Activated CD8-positive, alpha-beta memory T cell treated with anti-CD3 and anti-CD28 coated beads, Interleukin-2, amount 50 U/mL, for 1 hour (primary cell): Measurements from ENCODE around the gene PAX1.

Source experiments
- DNase-seq: peaks from one replicate; pipeline ENCODE4 v3.0.0-alpha.2; 2020; ENCODE audit errors: extremely low read depth

The PAX1 gene

DNA sequence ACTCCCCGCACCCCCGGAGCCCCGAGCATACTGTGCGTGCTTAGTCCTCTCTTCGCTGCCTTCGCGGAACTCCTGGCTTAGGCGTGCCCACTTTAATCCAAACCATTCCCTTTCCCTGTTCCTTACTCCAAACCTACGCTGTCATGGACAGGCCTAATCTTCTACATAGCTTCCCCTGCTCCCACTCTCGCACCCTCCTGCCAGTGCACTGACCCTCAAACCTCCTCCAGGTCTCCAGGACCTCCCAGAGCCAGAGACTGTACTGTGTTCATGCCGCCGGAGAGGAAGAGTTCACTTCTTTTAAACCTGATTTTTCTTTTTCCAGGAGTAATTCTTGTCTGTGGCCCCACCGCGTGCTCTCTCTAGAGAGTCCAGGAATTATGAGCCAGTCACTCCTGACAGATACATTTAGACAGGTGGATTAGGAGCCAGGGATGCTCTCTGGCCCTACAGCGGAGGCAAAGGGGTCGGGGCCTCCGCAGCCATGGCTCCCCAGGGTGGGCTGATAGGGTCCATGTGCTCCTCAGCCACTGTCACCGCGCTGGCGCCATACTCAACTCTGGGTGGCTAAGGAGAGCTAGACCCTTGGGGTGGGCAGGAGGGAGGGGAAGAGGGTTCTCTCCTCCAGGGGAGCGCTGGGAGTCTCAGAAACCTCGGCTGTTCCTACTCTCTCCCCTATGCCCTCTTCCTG, 1.6 kb upstream of the PAX1 start:
- no peak for DNase-seq

DNA sequence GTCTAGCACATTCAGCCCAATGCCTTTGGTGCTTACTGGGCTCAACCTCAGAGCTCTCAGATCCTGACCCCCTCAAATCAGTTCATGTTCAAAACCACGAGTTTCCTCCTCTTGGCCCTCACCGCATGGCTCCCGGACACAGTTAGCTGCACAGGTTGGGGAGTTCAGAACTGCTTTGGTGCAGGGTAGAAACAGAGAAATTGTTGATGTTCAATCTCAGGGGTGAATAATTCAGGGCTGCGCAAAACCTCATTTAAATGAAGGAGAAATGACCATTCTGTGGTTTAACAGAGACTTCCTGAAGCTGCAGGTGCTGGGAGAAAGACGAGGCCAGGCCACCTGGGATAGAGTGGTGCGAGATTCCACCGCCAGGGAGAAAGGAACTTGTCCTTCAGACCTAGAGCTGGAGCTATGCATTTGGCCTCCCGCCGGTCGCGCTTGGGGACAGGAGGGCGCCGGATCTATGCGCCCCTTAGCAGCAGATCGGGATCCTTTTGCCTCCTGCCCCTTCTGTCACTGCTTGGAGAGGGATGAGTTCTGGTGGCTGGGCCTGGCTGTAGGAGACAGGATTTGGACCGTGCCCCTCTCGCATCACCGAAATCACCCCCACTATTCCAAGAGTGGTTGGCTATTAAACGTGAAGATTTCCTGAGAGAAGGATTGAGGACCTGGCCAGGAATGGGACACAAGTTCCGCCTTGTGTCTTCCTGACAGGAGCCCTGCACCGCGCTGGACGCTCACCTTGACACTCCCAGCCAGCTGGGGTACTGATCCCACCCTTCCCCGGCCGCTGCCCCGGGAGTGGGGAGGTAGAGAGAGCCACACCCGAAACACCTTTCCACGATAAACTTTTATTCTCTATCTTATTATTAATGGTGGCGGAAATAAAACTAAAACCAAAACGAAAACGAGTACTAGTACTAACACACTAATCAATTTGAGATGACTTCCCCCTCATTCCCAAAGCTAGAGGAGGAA, 767 bp upstream of the PAX1 start:
- DNase-seq, result no peak

GRCh38 chr20:21706261-21707195, 1.1 kb downstream of the PAX1 start:
- DNase-seq, result no peak

GRCh38 chr20:21707267-21707666, 1.8 kb downstream of the PAX1 start:
- DNase-seq, result no peak

DNA sequence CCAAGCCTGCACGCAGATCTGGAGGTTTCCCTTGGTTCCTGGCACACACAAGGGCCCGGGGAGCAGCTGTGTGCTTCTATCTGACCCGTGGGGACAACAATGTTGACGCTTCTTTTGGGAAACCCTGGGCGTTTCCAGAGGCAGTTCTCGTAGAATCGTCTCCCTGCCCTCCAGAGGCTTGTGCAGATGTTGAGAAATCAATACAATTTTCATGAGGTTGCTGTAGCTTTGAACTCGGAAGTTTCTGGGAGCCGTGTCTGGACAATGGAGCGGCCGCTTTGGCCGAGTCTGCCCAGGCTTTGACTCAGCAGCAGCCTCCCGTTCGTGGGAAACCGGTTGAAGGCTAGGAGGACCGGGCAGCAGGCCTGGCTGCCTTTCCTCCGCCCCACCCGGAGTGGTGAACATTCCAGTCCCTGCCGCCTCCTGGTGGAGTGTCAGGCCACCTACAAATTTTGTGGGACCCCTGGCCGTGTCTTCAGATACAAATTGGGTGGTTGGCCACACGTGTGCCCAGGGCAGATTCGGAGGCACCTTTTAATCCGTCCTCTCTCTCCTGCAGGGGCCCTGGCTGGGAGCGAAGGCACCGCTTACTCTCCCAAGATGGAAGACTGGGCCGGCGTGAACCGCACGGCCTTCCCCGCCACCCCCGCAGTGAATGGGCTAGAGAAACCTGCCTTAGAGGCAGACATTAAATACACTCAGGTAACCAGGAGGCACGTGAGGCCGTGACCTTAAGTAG, 2.7 kb downstream of the PAX1 start:
- DNase-seq, result no peak

DNA sequence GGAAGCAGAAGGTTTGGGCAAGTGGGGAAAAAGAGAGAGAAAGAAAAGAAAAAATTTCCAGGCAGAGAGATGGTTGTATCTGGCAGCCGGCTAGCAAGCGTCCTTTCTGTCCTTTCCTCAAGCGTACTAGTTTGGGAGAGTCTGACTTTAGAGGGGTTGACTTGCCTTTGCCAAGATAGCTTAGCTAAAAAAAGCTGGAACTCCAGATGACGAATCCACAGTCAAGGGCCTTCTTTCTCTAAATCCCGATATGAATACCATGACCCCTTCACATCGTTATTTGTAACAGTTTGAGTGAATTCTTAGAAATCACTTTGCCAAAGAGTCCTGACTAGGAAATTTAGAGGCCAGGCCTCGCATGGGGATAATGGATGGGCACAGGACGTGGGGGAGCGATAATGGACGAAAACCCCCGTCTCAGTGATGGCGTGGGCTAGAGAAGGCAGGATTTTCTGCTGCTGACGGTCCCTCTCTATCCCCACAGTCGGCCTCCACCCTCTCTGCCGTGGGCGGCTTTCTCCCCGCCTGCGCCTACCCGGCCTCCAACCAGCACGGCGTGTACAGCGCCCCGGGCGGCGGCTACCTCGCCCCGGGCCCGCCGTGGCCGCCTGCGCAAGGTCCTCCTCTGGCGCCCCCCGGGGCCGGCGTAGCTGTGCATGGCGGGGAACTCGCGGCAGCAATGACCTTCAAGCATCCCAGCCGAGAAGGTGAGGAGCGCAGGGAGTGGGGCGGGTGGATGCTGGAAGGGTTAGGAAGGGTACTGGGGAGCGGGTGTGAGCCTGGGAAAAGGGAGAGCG, 3.5 kb downstream of the PAX1 start:
- DNase-seq, result no peak

GRCh38 chr20:21709535-21709904, 4.1 kb downstream of the PAX1 start:
- DNase-seq, result no peak

DNA sequence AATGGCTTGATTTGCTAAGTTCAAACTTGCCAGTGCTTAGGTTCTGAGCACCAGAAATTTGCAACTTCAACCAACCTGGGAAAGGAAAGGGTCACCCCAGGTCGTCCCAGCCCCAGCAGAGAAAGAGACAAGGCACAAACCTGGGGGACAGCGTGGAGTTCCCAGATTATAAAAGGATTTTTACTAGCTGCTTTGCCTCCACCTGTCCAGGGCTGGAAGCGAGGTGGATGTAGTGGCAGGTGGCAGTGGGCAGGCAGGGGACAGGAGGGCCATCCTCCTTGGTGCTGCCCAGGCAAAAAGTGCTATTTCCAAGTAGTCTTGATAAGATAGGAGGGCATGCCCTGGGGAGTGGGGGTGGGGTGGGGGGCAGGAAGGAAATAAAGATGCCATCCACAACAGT, 4.9 kb downstream of the PAX1 start:
- DNase-seq, result no peak

DNA sequence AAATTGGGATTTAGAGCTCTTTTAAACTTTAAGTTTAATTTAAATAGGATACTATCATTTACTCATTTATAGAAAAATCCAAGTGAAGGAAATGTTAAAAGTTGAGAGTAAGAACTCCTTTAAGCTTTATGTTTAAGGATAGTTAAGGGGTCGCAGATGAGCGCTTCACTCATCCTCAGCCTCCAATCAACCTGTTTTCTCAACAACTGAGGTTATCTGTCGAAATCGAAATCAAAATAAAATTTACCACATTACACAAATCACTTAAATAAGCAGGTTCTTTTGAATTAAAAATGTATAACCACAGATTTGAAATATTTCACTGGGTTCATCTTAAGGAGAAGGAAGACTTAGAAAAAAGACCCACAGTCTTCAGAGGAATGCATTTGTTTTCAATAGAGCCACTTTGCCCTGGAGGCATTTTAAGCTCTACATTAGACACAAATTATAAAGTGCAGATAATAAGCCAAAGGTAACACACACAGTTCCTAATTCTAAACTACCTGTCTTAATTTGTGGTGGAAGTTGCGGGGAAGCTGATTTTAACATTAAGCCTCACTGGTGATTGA, 5.5 kb downstream of the PAX1 start:
- DNase-seq, result no peak

DNA sequence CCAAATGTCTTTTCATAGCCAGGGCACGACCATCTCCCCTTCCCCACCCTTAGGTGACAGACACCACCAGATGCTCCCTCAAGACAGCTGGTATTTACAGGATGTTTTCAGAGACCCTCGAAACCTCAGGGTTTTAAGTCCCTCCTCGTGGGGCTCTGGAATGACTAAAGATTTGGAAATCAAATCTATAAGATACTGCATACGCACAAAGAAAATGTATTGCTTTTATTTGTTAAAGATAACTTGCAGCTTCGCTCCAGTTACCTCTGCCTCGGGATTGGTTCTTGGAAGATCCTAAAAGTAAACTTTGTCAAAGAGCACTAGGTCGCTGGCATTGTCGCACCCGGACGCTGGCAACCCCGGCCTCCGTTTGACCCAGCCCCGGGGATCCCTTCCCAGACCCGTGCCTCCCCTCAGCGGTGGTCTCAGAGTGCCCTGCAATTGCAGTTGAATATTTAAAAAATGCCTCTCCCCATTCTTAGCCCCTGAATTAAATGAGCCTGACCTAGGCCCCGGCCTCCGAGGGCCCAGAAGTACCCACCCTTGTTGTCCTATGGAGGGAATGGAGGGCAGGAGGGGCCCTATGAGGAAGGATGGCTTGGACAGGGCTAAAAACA, 7.1 kb downstream of the PAX1 start:
- DNase-seq, result no peak

DNA sequence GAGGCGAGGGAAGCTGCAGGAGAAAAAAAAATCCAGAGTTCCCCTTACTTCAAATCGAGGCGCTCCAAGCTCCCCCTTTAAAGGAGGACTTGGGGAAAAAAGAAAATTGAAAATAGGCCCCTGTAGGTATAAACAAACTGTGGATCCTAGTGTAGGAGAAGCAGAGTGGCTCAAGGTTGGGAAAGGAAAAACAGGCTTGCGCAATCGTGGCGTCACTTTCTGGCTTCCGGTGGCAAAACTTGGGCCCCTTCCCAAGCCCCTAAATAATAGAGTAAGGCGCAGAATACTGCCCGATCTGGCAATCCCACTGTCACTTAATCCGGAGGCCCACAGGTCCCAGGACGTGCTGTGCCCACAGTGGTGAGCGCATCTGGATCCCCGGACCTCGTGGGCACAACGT, 8.0 kb downstream of the PAX1 start:
- no peak for DNase-seq

DNA sequence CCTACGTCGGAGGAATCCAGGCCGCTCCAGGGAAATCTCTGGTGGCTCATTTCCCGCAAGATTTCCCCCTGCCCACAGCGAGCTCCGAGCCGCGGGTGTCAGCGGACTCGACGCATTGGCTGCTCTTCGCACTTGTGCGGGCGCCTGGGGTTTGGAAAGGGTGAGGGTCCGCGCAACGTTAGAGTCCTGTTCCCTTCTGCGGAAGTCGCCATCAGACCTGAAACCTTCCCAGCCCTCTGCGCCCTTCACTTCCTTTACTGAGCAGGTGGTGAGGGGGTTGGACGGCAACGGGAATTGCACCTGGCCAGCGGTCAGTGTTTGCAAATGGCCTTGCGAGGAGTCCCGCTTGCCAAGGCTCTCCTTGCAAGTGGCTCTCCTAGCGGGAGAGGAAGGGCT, 8.4 kb downstream of the PAX1 start:
- DNase-seq, result no peak

DNA sequence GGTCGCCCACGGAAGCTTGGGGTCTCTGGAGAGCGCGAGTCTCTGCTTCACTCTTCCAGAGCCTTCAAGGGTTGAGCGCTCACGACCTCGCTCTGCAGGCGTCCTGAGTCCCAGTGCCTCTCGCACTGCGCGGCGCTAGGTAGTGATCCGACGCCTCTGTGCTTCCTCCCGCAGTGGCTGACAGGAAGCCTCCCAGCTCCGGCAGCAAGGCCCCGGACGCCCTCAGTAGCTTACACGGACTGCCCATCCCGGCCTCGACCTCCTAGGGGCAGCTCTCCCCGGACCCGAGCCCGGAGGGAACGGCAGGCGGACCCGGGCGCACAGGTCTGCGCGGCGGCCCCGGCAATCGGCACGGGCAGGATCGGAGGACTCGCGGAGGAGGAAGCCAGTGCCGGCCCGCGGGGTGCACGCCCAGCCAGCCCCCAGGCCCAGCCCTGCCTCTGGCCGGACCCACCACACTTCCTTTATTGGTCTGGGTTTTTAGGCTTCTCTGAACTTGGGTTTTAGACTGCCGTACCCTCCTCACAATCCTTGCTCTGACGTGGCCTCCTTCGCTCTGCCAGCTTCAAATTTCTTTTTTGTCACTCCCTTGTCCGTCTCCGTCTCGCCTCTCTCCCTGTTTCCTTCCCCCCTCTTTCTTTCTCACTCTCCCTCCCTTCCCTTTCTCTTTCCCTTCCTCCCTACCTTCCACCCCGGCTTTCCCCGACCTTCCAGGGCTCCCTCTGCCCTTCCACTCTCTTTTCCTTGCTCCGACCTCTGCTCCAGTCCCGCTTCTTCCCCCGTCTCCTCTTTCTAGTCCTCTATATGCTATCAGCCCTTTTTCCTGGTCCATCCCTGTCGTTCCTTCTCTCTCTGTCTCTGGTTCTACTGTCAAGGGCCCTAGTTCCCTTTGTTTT, 9.1 kb downstream of the PAX1 start:
- DNase-seq, result no peak

DNA sequence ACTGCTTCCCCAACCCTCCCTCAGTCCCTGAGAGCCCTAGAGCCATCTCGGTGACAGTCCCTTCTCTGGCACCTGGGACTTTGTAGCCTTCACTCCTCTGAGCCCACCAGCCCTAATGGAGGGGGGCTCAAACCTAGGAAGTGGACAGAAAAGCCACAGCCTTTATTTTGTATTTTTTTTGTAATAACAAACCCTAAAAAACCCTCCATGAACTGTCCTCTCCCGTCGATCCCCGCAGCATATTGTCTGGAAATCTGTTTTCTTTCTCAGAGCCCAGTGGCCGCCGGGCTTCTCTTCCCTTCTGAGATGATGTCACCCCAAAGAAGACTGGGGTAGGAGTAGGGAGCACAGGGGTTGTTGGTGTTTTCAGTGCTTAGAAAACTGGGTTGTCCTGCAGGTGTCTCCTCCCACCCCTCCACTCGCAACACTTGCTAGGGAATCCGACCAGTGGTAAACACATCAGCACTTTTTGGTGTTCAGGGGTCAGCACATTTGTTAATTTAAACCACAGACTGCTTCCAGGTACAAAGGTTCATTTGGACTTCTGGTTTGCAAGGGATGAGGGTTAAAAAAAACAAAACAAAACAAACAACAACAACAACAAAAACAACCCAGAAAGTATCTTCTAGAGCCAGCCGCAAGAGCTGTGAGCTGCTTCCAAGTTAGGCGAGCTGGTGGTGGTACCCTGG, 9.9 kb downstream of the PAX1 start:
- no peak for DNase-seq

GRCh38 chr20:21719592-21720214, 14.2 kb downstream of the PAX1 start:
- no peak for DNase-seq

DNA sequence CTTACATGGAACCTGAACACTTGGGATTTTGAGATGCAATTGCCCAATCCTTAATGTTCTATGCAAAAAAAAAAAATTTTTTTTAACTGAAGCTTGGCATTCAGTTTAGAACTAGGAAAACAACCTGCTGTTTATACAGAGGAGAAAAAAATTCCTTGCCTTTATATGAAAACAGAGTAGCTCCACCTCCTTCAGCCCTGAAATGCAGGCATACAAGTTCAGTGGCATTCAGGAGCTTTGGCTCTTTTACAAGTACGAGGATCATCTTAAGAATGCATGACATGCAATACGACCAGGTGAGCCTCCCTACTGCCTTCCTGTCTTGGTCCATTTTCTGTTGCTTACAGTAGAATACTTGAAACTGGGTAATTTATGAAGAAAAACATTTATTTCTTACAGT, 20.4 kb downstream of the PAX1 start:
- DNase-seq, result no peak

GRCh38 chr20:21729316-21729715, 23.9 kb downstream of the PAX1 start:
- no peak for DNase-seq

DNA sequence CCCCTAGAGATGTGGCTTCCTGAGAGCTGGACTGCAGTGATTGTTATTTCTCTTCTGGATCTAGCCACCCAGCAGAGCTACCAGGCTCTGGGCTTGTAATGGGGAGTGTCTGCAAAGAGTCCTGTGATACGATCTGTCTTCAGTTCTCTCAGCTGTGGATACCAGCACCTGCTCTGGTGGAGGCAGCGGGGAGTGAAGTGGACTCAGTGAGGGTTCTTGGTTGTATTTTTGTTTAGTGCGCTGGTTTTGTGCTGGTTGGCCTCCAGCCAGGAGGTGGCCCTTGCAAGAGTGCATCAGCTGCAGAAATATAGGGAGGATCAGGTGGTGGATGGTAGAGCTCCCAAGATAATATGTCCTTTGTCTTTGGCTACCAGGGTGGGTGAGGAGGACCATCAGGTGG, 33.7 kb downstream of the PAX1 start:
- DNase-seq, result no peak
